GM12891 (cell line): Measurements from ENCODE around the gene PILRA.
"Not testable (repeated sequence)": the region's sequence is repeated elsewhere in the genome, so short reads cannot be mapped to it uniquely, and the experiment has no call there.

Experiments used
- DNase-seq: peaks from one replicate; pipeline ENCODE4 v3.0.0; 2011; ENCODE audit warnings: low spot score; ENCODE audit not compliant: insufficient read length
- FAIRE-seq: peaks from 2 replicates; lab custom pipeline; 2011; peaks lifted over from hg19 to GRCh38; lab: Jason Lieb, UNC
- PAX5 ChIP-seq: IDR thresholded peaks from 2 replicates; pipeline ENCODE4 v1.6.1; 2011; ENCODE audit warnings: low read length, moderate library complexity, mild to moderate bottlenecking; ENCODE audit not compliant: insufficient read depth, severe bottlenecking
- POLR2A ChIP-seq: IDR thresholded peaks from 2 replicates; pipeline ENCODE4 v1.6.1; 2011; ENCODE audit warnings: low read depth, low read length, control low read depth
- POLR2AphosphoS5 ChIP-seq: IDR thresholded peaks from 2 replicates; pipeline ENCODE4 v1.6.1; 2011; ENCODE audit warnings: low read depth, low read length, control low read depth
- POU2F2 ChIP-seq: IDR thresholded peaks from 2 replicates; pipeline ENCODE4 v1.6.1; 2011; ENCODE audit warnings: low read depth, mild to moderate bottlenecking, control low read depth, low read length, moderate library complexity
- SPI1 ChIP-seq: IDR thresholded peaks from 2 replicates; pipeline ENCODE4 v1.6.1; 2011; ENCODE audit warnings: low read depth, low read length, control low read depth
- TAF1 ChIP-seq: IDR thresholded peaks from 2 replicates; pipeline ENCODE4 v1.6.1; 2011; ENCODE audit warnings: low read depth, low read length, control low read depth

The PILRA gene

DNA sequence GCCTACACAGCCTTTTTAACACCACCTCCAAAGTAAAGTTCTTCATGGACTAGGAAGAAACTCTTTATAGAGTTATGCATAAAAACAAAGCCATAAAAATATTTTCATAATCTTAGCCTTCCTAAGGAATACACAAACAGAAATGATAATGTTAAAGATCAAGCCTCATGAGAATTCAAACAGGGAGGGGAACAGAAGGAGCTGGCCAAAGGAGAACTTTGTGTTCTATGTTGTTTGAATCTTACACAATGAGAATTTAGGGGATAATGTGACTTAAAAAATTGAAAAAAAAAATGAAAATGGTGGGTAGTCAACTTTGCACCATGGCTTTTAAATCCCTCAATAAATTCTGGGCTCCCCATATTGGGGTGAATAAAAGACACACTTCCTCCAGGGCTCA, 24.5 kb upstream of the PILRA start:
- no peak for FAIRE-seq
- no peak for TF ChIP-seq POLR2A
- TF ChIP-seq POLR2AphosphoS5: no peak
- TF ChIP-seq PAX5: no peak
- TF ChIP-seq SPI1: no peak
- no peak for TF ChIP-seq TAF1
- TF ChIP-seq POU2F2: no peak
- DNase-seq: no peak

DNA sequence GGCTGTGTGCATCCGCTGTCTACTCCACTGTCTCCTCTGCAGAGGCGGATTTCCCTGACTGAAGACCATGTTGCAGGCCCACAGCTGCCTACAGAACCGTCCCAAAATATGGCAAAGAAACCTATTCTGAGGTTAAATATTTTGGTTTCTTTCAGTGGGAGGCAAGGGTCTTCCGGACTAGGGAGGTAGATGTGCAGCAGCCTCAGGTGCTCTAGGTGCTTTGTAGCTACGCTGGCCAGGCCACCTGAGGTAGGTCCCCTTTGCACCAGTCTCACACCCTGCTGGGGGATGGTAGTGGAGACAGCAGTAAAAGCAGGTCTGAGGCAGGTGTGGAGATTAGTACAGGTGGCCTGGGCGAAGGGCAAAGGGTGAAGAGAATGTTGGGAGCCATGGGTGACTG, 23.5 kb upstream of the PILRA start:
- TF ChIP-seq POLR2A (no peak), POLR2AphosphoS5 (no peak), SPI1 (no peak), PAX5 (no peak), TAF1 (no peak), POU2F2 (no peak)
- FAIRE-seq (no peak), DNase-seq (no peak)

DNA sequence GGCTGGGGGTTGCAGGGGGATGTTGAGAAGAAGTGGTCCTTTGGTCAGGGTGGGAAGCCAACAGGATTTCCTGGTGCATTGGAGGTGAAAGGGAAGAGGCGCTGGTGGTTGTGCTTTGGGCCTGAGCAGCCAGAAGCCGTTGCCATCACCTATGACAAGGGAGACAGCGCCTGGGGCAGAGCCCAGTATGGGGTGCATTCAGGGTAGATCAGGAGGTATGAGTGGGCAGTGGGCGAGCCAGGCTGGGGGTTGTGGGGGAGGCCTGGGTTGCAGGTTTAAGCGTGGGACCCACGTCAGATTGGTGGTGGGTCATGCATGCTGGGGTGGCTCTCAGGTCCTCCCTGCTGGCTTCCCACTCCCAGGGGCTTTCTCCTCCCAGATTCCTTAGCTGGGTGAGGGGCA, 21.6 kb upstream of the PILRA start:
- no peak for TF ChIP-seq POLR2AphosphoS5
- TF ChIP-seq POU2F2: no peak
- TF ChIP-seq SPI1: no peak
- no peak for TF ChIP-seq TAF1
- TF ChIP-seq PAX5: no peak
- no peak for TF ChIP-seq POLR2A

DNA sequence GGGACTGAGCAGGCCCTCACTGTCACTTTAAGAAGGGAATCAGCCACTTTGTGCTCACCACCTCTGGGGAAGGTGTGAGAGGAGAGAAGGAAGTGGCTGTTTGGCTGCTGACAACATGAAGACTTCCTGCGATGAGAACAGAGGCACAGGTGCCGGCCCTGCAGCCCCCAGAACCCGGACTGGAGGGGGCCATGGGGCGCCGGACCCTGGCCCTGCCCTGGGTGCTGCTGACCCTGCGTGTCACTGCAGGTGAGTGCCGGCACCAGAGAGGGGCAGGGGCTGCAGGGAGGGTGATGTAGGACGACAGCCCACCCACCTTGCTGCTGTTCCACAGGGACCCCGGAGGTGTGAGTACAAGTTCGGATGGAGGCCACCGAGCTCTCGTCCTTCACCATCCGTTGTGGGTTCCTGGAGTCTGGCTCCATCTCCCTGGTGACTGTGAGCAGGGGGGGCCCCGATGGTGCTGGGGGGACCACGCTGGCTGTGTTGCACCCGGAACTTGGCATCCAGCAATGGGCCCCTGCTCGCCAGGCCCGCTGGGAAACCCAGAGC, 21.0 kb upstream of the PILRA start:
- DNase-seq: not testable (repeated sequence)
- FAIRE-seq: peak; percentile 94

More for the DNA sequence above, 21.6 kb upstream of the PILRA start:
- DNase-seq (no peak), FAIRE-seq (no peak)

DNA sequence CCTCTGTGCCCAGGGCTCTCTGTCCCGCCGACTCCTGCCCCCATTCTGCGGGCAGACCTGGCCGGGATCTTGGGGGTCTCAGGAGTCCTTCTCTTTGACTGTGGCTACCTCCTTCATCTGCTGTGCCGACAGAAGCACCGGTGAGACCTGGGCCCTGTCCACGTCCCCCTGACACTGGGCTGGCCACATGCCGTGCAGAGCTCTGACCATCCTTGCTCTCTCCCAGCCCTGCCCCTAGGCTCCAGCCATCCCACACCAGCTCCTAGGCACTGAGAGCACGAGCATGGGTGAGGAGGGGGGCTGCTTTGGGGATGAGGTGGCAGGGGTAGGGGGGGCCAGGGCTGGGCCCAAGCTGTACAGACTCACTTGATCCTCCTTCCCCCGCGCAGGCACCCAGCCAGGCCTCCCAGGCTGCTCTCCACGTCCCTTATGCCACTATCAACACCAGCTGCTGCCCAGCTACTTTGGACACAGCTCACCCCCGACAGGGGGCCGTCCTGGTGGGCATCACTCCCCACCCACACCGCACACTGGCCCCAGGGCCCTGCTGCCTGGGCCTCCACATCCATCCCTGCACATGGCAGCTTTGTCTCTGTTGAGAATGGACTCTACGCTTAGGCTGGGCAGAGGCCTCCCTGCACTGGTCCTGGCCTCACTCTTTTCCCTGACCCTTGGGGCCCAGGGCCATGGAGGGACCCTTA, 20.2 kb upstream of the PILRA start:
- DNase-seq (no peak), FAIRE-seq (peak; percentile 41)
- no peak for TF ChIP-seq POLR2A
- no peak for TF ChIP-seq POLR2AphosphoS5
- TF ChIP-seq POU2F2: no peak
- TF ChIP-seq PAX5: no peak
- no peak for TF ChIP-seq SPI1
- no peak for TF ChIP-seq TAF1

DNA sequence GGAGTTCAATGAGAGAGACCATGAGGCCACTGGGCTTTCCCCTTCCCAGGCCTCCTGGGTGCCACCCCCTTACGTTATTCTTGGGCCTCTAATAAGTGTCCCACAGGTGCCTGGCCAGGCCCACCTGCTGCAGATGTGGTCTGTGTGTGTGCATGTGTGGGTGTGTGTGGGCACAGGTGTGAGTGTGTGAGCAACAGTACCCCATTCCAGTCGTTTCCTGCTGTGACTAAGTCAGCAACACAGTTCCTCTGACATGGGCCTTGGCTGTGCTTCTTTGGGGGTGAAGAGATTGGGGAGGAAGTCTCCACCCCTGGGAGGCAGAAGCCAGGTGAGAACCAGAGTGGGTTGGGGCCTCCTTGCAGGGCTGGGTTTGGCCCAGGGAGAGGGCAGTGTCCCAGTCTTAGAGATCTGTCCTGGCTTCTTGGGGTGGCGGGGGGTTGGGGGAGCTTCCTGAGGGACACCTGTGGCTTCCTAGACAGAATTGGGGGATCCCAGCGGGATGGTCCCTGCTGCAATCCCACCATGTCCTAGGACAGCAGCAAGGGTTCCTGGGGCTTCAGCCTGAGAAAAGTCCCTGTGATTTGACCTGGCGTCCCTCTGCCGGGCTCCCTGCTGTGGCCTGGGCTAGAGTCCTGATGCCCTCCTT, 19.5 kb upstream of the PILRA start:
- TF ChIP-seq POU2F2: no peak
- TF ChIP-seq TAF1: no peak
- no peak for TF ChIP-seq SPI1
- no peak; the same call in 1 of the 2 replicates for TF ChIP-seq POLR2A
- TF ChIP-seq POLR2AphosphoS5: no peak; the same call in none of the 2 replicates
- no peak for TF ChIP-seq PAX5
- DNase-seq (no peak), FAIRE-seq (peak; percentile 77)

DNA sequence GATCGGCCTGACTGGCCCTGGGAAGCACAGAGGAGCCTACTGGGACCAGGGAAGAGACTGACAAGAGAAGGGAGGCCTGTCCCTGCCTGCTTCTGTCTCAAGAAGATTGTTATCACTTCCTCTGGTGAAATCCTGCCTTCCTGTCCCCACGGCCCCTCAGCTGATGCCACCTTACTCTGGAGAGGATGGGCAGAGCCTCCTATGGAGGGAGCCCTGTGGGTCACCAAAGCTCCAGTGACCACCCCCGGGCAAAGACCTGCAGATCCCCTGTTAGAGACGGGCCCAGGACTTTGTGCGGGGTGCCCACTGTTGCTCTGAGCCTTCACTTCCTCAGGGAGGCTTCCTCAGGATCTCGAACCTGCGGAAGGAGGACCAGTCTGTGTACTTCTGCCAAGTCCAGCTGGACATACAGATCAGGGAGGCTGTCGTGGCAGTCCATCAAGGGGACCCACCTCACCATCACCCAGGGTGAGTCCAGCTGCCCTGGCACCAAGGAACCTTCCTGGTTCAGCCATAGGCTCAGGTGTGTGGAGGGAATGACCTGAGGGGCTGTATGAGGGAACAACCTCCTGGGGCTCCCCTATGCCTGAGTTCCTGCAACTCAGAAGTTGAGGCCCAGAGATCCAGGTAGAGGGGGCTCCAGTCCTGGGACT, 16.7 kb upstream of the PILRA start:
- no peak for FAIRE-seq
- no peak for DNase-seq
- no peak for TF ChIP-seq SPI1
- no peak for TF ChIP-seq POU2F2
- no peak for TF ChIP-seq PAX5
- TF ChIP-seq POLR2A: no peak
- no peak for TF ChIP-seq TAF1
- TF ChIP-seq POLR2AphosphoS5: no peak

DNA sequence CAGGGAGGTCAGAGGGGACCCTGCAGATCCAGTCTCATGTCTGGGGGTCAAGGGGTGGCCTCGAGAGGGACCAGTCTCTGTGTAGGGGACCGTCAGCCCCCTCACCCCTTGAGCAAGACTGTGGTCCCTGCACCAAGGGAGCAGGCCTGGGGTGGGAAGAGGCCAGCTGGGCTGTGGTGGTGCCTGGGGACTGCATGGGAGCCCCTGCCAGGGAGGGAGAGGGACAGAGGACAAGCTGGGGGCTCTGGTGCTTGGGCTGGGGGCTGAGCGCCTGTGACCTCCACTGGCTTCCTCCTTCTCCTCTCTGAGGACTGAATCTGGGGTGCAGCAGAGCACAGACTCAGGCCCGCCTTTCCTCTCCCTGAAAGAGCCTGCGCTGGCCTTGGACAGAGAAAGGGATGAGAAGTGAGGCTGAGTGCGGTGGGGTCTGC, 16.1 kb upstream of the PILRA start:
- TF ChIP-seq TAF1 (no peak), POLR2A (no peak), SPI1 (no peak), PAX5 (no peak), POLR2AphosphoS5 (no peak; the same call in 1 of the 2 replicates)
- FAIRE-seq: no peak
- DNase-seq: no peak
